ENCODE measurements around the gene CFAP61.

CFAP61 gene

DNA sequence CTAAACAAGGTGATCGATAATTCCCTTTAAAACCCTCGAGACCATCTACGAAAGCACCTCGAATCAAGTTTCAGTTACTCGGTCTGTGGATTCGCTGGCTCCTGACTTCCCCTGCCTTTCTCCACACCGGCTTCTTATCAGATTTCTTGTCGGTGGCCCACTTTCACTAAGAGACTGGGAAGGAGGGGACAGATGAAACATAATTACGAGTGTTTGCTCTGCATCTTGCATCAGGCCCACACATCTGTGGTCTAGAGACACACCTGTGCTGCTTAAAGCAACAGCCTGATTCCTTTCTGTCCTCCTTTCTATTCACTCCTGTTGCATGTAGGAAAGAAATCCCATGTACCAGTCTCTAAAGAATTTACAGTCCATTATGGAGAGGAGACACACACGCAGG lies 353.3 kb downstream of the CFAP61 start:
- DNase-seq: no peak

GRCh38 chr20:20406306-20406705 lies 354.0 kb downstream of the CFAP61 start:
- DNase-seq: no peak

DNA sequence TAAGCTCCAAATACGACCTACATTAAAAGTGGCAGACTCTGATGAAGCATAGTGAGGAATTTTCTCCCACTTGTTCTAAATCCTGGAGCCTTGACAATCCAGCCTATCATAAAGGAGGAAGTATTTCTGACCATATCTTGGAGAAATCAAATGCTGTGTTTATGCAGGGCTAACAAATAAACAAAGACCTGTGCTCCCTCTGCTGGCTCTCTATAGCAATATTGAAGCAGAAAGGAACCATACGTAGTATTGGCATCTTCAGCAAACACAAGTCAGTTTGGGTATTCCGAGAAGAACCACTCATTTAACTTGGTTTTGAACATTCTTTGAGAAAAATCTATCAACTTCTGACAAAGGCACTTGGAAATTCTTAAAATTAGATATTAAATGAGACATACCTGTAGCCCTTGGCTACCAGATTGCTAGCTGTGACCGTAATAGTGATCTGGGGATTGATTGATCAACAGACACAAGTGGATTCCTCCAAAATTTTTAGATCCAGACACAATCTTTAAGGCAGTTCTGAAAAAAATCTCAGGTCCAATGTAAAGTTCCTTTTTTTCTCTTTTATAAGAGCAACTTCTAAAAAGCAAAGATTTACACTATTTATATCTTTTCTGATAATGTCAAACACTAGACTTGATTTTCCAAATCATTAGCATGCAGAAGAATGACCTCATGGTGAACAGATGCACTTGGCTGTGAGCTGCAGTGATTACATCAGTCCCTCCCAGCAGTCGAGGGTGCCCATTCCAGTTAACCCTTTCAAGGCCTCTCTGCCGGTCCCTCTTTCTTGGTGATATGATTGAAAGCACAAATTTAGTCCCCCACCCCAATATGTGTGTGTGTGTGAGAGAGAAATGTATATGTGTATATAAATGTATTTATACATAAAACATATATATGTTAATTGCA lies 355.8 kb downstream of the CFAP61 start:
- DNase-seq: no peak

GRCh38 chr20:20409331-20409730 lies 357.0 kb downstream of the CFAP61 start:
- DNase-seq: no peak
